Ishikawa (cell line): Measurements from ENCODE around the gene CACNB4.

ENCODE experiments used
- CEBPB ChIP-seq: IDR thresholded peaks from 2 replicates; pipeline ENCODE4 v1.6.1; 2012
- CREB1 ChIP-seq: IDR thresholded peaks from 2 replicates; pipeline ENCODE4 v1.6.1; 2012; ENCODE audit warnings: low read depth
- EGR1 ChIP-seq: IDR thresholded peaks from 2 replicates; pipeline ENCODE4 v1.6.1; 2012
- EP300 ChIP-seq: IDR thresholded peaks from 2 replicates; pipeline ENCODE4 v1.6.1; 2012; ENCODE audit warnings: borderline replicate concordance
- FOXM1 ChIP-seq: IDR thresholded peaks from 2 replicates; pipeline ENCODE4 v1.6.1; 2012; ENCODE audit warnings: low read depth, borderline replicate concordance
- NFIC ChIP-seq: IDR thresholded peaks from 2 replicates; pipeline ENCODE4 v1.6.1; 2012
- RAD21 ChIP-seq: IDR thresholded peaks from 2 replicates; pipeline ENCODE4 v1.6.1; 2012; ENCODE audit warnings: low read depth
- TAF1 ChIP-seq: IDR thresholded peaks from 2 replicates; pipeline ENCODE4 v1.6.1; 2012; ENCODE audit warnings: low read depth, mild to moderate bottlenecking
- TCF12 ChIP-seq: IDR thresholded peaks from 2 replicates; pipeline ENCODE4 v1.6.1; 2012; ENCODE audit warnings: low read depth
- TEAD4 ChIP-seq: IDR thresholded peaks from 2 replicates; pipeline ENCODE4 v1.6.1; 2012
- YY1 ChIP-seq: IDR thresholded peaks from 2 replicates; pipeline ENCODE4 v1.6.1; 2012; ENCODE audit warnings: low read depth
- ZBTB7A ChIP-seq: IDR thresholded peaks from 2 replicates; pipeline ENCODE4 v1.6.1; 2012; ENCODE audit warnings: low read depth
- TF ChIP-seq, protein P1 (sequence below): IDR thresholded peaks from 2 replicates; pipeline ENCODE4 v1.6.1; 2012; ENCODE audit warnings: low read depth, mild to moderate bottlenecking
- TF ChIP-seq, protein P2 (sequence below): IDR thresholded peaks from 2 replicates; pipeline ENCODE4 v1.6.1; 2012
- TF ChIP-seq, protein P3 (sequence below): IDR thresholded peaks from 2 replicates; pipeline ENCODE4 v1.6.1; 2012

The CACNB4 gene

DNA sequence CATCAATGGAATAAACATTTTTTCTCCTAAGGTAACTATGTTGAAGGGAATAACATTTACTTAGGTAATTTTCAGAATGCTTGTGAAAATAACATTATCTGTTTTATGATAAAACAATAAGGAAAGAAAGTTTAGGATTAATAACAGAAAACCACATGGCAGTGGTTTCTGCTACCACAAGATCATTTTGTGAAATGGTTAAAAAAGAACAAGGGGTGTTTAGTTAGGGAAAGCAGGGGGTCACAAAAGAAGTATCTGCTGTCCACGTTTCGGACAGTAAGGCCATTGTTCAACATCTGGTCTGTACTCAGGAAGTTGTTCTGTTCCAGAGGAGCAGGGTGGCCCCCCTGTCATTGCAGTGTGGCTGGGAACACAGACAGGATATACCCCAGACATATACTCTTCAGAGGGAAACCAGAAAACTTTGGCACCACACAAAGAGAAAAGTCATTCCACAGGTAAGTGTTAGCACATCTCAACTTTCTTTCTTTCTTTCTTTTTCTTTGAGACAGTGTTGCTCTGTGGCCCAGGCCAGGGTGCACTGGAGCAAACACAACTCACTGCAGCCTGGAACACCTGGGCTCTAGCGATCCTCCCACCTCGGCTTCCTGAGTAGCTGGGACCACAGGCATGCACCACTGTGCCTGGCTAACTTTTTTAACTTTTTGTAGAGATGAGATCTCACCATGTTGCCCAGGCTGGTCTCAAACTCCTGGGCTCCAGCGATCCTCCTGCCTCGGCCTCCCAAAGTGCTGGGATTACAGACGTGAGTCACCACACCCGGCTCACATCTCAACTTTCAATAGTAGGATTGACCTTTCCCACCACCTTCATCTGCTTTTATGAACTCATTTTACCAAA, 255.8 kb downstream of the CACNB4 start:
- TF ChIP-seq RAD21 (no peak), CREB1 (no peak), EGR1 (no peak), CEBPB (no peak), EP300 (peak; percentile 29; the same call in 1 of the 2 replicates), TEAD4 (no peak), YY1 (no peak), TCF12 (peak; percentile 32; the same call in 1 of the 2 replicates), ZBTB7A (no peak), FOXM1 (no peak), TAF1 (no peak), NFIC (no peak)
- TF ChIP-seq, protein P1, sequence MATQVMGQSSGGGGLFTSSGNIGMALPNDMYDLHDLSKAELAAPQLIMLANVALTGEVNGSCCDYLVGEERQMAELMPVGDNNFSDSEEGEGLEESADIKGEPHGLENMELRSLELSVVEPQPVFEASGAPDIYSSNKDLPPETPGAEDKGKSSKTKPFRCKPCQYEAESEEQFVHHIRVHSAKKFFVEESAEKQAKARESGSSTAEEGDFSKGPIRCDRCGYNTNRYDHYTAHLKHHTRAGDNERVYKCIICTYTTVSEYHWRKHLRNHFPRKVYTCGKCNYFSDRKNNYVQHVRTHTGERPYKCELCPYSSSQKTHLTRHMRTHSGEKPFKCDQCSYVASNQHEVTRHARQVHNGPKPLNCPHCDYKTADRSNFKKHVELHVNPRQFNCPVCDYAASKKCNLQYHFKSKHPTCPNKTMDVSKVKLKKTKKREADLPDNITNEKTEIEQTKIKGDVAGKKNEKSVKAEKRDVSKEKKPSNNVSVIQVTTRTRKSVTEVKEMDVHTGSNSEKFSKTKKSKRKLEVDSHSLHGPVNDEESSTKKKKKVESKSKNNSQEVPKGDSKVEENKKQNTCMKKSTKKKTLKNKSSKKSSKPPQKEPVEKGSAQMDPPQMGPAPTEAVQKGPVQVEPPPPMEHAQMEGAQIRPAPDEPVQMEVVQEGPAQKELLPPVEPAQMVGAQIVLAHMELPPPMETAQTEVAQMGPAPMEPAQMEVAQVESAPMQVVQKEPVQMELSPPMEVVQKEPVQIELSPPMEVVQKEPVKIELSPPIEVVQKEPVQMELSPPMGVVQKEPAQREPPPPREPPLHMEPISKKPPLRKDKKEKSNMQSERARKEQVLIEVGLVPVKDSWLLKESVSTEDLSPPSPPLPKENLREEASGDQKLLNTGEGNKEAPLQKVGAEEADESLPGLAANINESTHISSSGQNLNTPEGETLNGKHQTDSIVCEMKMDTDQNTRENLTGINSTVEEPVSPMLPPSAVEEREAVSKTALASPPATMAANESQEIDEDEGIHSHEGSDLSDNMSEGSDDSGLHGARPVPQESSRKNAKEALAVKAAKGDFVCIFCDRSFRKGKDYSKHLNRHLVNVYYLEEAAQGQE: no peak
- TF ChIP-seq, protein P2, sequence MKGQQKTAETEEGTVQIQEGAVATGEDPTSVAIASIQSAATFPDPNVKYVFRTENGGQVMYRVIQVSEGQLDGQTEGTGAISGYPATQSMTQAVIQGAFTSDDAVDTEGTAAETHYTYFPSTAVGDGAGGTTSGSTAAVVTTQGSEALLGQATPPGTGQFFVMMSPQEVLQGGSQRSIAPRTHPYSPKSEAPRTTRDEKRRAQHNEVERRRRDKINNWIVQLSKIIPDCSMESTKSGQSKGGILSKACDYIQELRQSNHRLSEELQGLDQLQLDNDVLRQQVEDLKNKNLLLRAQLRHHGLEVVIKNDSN: no peak
- TF ChIP-seq, protein P3, sequence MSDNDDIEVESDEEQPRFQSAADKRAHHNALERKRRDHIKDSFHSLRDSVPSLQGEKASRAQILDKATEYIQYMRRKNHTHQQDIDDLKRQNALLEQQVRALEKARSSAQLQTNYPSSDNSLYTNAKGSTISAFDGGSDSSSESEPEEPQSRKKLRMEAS: no peak

DNA sequence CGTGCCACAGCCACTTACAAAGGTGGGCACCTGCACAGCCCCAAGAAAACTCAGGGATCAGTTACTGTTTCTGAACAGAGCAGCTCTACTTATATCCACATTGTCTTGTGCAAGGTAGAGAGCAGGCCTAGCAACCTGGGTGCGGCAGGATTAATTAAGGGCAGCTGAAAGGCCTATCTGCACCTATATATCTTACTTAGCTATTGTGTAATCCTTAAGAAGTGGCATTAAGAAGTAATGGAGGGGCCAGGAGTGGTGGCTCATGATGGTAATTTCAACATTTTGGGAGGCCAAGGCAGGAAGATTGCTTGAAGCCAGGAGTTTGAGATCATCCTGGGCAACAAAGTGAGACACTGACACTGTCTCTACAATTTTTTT, 257.8 kb downstream of the CACNB4 start:
- TF ChIP-seq YY1 (no peak), RAD21 (no peak), TCF12 (no peak), EGR1 (no peak), NFIC (no peak), TAF1 (no peak), ZBTB7A (no peak), CEBPB (no peak), CREB1 (no peak), TEAD4 (no peak), EP300 (no peak), FOXM1 (no peak)
- TF ChIP-seq, protein P2: no peak
- TF ChIP-seq, protein P1: no peak
- TF ChIP-seq, protein P3: no peak

DNA sequence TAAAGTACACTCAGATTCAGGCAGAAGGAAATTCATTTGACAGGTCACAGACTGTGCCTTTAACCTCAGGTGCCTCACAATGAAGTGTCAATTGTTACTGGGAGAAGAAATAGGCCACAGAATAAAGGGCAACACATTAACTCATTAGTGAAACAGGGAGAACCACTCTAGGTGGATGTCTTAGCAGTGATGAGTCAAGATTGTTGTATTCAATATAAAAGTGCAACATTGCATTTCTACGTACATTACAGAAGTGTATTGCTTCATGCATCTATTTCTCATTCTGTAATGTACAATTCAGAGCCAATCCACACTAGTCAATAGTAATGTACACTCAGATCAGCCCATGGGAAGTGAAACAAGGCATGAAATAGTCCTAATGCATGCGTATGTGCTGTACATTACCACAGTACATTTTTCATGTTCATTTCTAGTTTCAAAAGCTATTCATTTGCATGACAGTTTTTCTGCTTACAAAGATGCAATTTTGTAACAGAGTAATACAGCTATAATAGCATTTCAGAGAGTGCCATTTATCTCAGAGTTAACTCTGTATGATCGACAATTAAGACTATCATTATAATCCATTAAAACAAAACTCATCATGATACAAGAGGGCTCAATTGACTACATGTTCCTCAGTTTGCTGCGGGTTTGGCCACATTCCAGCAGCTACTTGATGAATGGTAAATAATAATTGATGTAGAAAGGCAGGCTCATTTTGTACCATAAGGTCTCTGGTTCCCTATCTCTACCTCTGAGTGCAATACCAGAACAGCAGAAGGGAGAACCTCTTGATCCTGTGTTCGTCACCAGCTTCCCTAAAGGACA, 258.4 kb downstream of the CACNB4 start:
- TF ChIP-seq NFIC (0 out of 2 replicates have a peak, but pooled peaks have one; percentile 8), YY1 (no peak)

DNA sequence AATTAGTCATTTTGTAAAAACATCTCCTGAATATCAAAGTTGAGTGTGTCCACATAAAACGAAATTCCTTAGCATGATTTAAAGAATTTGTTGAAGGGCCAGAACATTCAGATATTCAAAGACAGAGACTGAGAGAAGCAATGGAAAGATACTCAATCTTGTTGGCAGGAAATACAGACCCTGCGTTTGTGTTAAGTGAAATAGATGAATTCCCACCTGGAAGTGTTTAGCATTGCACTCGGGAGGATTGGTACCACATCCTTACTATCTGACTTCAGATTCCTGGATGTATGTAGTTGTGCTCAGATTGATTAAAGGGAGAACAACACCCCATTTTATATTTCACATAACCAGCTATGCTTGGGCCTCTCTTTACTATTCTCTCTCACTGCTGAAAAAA, 260.9 kb downstream of the CACNB4 start:
- TF ChIP-seq, protein P1: no peak
- TF ChIP-seq YY1 (no peak), TCF12 (no peak), NFIC (no peak), ZBTB7A (no peak), CREB1 (no peak), CEBPB (no peak), EP300 (no peak), RAD21 (no peak), TEAD4 (no peak), EGR1 (no peak), TAF1 (no peak), FOXM1 (no peak)
- TF ChIP-seq, protein P2: no peak
- TF ChIP-seq, protein P3: no peak
